ENCODE results near the gene RBMS1. TPM values are rescaled to one million over a fixed set of nuclear protein-coding genes. Genes with fewer than 3 reads are reported as not detected.

Gene RBMS1
- total RNA-seq, 1 donor: 111 TPM

- H3K79me2 ChIP-seq (ENCODE audit: insufficient read depth, low read length): peaks cover 73% of the 10 kb centered on the region
- TF ChIP-seq, protein P1, sequence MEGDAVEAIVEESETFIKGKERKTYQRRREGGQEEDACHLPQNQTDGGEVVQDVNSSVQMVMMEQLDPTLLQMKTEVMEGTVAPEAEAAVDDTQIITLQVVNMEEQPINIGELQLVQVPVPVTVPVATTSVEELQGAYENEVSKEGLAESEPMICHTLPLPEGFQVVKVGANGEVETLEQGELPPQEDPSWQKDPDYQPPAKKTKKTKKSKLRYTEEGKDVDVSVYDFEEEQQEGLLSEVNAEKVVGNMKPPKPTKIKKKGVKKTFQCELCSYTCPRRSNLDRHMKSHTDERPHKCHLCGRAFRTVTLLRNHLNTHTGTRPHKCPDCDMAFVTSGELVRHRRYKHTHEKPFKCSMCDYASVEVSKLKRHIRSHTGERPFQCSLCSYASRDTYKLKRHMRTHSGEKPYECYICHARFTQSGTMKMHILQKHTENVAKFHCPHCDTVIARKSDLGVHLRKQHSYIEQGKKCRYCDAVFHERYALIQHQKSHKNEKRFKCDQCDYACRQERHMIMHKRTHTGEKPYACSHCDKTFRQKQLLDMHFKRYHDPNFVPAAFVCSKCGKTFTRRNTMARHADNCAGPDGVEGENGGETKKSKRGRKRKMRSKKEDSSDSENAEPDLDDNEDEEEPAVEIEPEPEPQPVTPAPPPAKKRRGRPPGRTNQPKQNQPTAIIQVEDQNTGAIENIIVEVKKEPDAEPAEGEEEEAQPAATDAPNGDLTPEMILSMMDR (IDR thresholded peaks at IDR 0.05; ENCODE audit: extremely low read depth, low read depth, low read length): no peak
- peaks cover 60% of the 10 kb centered on the region for H3K4me1 ChIP-seq (ENCODE audit: insufficient read depth, low read length)
- peak overlapping the region; percentile 87 for H3K27ac ChIP-seq (ENCODE audit: low read depth, low read length)
- peaks cover 17% of the 10 kb centered on the region for H4K20me1 ChIP-seq (ENCODE audit: insufficient read depth, low read length)
- no peak overlapping the region for H2AFZ ChIP-seq (ENCODE audit: low read length)
- peak overlapping the region; percentile 96 for H3K4me2 ChIP-seq (ENCODE audit: insufficient read depth, low read length)
- peak; percentile 78 for DNase-seq (ENCODE audit: insufficient read length, low spot score, missing footprints)
- no peaks in the 10 kb centered on the region for H3K36me3 ChIP-seq (ENCODE audit: insufficient read depth, low read length)
- H3K27me3 ChIP-seq (ENCODE audit: insufficient read depth, low read length): no peaks in the 10 kb centered on the region
- no peaks in the 10 kb centered on the region for H3K9me3 ChIP-seq (ENCODE audit: low read depth, low read length)
- peak overlapping the region; percentile 83 for H3K4me3 ChIP-seq (ENCODE audit: insufficient read depth, low read length)
Measured at GRCh38 chr2:160406591-160407392, 86.8 kb downstream of the RBMS1 start.

- peaks cover 84% of the 10 kb centered on the region for H3K79me2 ChIP-seq (ENCODE audit: insufficient read depth, low read length)
- H3K4me3 ChIP-seq (ENCODE audit: insufficient read depth, low read length): peak overlapping the region; percentile 83
- peaks cover 51% of the 10 kb centered on the region for H3K4me1 ChIP-seq (ENCODE audit: insufficient read depth, low read length)
- no peaks in the 10 kb centered on the region for H3K9me3 ChIP-seq (ENCODE audit: low read depth, low read length)
- peak overlapping the region; percentile 96 for H3K4me2 ChIP-seq (ENCODE audit: insufficient read depth, low read length)
- H3K36me3 ChIP-seq (ENCODE audit: insufficient read depth, low read length): no peaks in the 10 kb centered on the region
- no peak overlapping the region for H2AFZ ChIP-seq (ENCODE audit: low read length)
- peak overlapping the region; percentile 87 for H3K27ac ChIP-seq (ENCODE audit: low read depth, low read length)
- peak; percentile 74 for DNase-seq (ENCODE audit: insufficient read length, low spot score, missing footprints)
- H4K20me1 ChIP-seq (ENCODE audit: insufficient read depth, low read length): peaks cover 17% of the 10 kb centered on the region
- TF ChIP-seq, protein P1 (IDR thresholded peaks at IDR 0.05; ENCODE audit: extremely low read depth, low read depth, low read length): no peak
- H3K27me3 ChIP-seq (ENCODE audit: insufficient read depth, low read length): no peaks in the 10 kb centered on the region
Measured at GRCh38 chr2:160405077-160405867, 88.3 kb downstream of the RBMS1 start.

GRCh38 chr2:160402997-160403979, 90.3 kb downstream of the RBMS1 start:
- Histone ChIP-seq H2AFZ (ENCODE audit: low read length) (no peak overlapping the region), H3K9me3 (ENCODE audit: low read depth, low read length) (no peaks in the 10 kb centered on the region), H4K20me1 (ENCODE audit: insufficient read depth, low read length) (peaks cover 21% of the 10 kb centered on the region), H3K79me2 (ENCODE audit: insufficient read depth, low read length) (peaks cover 93% of the 10 kb centered on the region), H3K4me3 (ENCODE audit: insufficient read depth, low read length) (peak overlapping the region; percentile 8), H3K27ac (ENCODE audit: low read depth, low read length) (peak overlapping the region; percentile 87), H3K4me2 (ENCODE audit: insufficient read depth, low read length) (peak overlapping the region; percentile 96), H3K36me3 (ENCODE audit: insufficient read depth, low read length) (no peaks in the 10 kb centered on the region), H3K4me1 (ENCODE audit: insufficient read depth, low read length) (peaks cover 64% of the 10 kb centered on the region), H3K27me3 (ENCODE audit: insufficient read depth, low read length) (no peaks in the 10 kb centered on the region)
- no peak for DNase-seq (ENCODE audit: insufficient read length, low spot score, missing footprints)
- TF ChIP-seq, protein P1 (IDR thresholded peaks at IDR 0.05; ENCODE audit: extremely low read depth, low read depth, low read length): no peak
